MM.1S (cell line): Measurements from ENCODE around the gene MICU2.
"Not testable (repeated sequence)": the region's sequence is repeated elsewhere in the genome, so short reads cannot be mapped to it uniquely, and the experiment has no call there.

Experiments
- DNase-seq: peaks from one replicate; pipeline ENCODE4 v3.0.0-alpha.2; 2015
- H2AFZ ChIP-seq: fragments of 300-600 bp; sonication (generic); 2 replicates; pipeline ENCODE4 v1.6.0; 2016; ENCODE audit warnings: antibody characterized with exemption, low read length
- H3F3A ChIP-seq: fragments of 300-600 bp; sonication (generic); 2 replicates; pipeline ENCODE4 v1.6.1; 2016; ENCODE audit warnings: mild to moderate bottlenecking, antibody characterized with exemption, low read length, moderate library complexity, mixed read lengths; ENCODE audit not compliant: insufficient read depth
- H3K27ac ChIP-seq: fragments of 300-600 bp; sonication (generic); 2 replicates; pipeline ENCODE4 v1.5.1; 2016; ENCODE audit warnings: mild to moderate bottlenecking, low read length
- H3K27me3 ChIP-seq: fragments of 300-600 bp; sonication (generic); replicated peaks from 2 replicates; pipeline ENCODE4 v1.6.0; 2016; ENCODE audit warnings: low read length; ENCODE audit not compliant: insufficient read depth
- H3K36me3 ChIP-seq: fragments of 300-600 bp; sonication (generic); replicated peaks from 2 replicates; pipeline ENCODE4 v1.6.1; 2016; ENCODE audit warnings: mild to moderate bottlenecking, low read length, mixed read lengths; ENCODE audit not compliant: insufficient read depth
- H3K4me1 ChIP-seq: fragments of 300-600 bp; sonication (generic); 2 replicates; pipeline ENCODE4 v1.6.1; 2016; ENCODE audit warnings: low read length, mixed read lengths
- H3K4me2 ChIP-seq: fragments of 300-600 bp; sonication (generic); 2 replicates; pipeline ENCODE4 v1.6.0; 2016; ENCODE audit warnings: low read depth, low read length
- H3K4me3 ChIP-seq: fragments of 300-600 bp; sonication (generic); 2 replicates; pipeline ENCODE4 v1.5.1; 2016; ENCODE audit warnings: low read length, mixed read lengths
- H3K79me2 ChIP-seq: fragments of 300-600 bp; sonication (generic); 2 replicates; pipeline ENCODE4 v1.6.1; 2016; ENCODE audit warnings: mixed run types, low read length, mixed read lengths
- H3K9ac ChIP-seq: fragments of 300-600 bp; sonication (generic); 2 replicates; pipeline ENCODE4 v1.6.1; 2016; ENCODE audit warnings: low read length, mixed read lengths
- H3K9me2 ChIP-seq: fragments of 300-600 bp; sonication (generic); replicated peaks from 2 replicates; pipeline ENCODE4 v1.6.1; 2016; ENCODE audit warnings: mild to moderate bottlenecking, low read length, mixed read lengths; ENCODE audit not compliant: insufficient read depth
- H3K9me3 ChIP-seq: fragments of 300-600 bp; sonication (generic); replicated peaks from 2 replicates; pipeline ENCODE4 v1.6.1; 2016; ENCODE audit warnings: mild to moderate bottlenecking, low read length, mixed read lengths; ENCODE audit not compliant: insufficient read depth
- H4K20me1 ChIP-seq: fragments of 300-600 bp; sonication (generic); 2 replicates; pipeline ENCODE4 v1.6.1; 2016; ENCODE audit warnings: mild to moderate bottlenecking, low read length, moderate library complexity, mixed read lengths; ENCODE audit not compliant: insufficient read depth
- CTCF ChIP-seq: fragments of 300-600 bp; sonication (generic); IDR thresholded peaks from 2 replicates; pipeline ENCODE4 v1.5.1; 2016; ENCODE audit warnings: antibody characterized with exemption, low read length, mixed read lengths
- EZH2 ChIP-seq: fragments of 300-600 bp; sonication (generic); optimal IDR thresholded peaks from 2 replicates; pipeline ENCODE3; 2017; ENCODE audit warnings: low read depth, mild to moderate bottlenecking, antibody characterized with exemption, low read length, mixed read lengths
- EZH2phosphoT487 ChIP-seq: fragments of 300-600 bp; sonication (generic); IDR thresholded peaks from 2 replicates; pipeline ENCODE4 v1.6.1; 2018; ENCODE audit warnings: antibody characterized with exemption, low read length

MICU2 gene

GRCh38 chr13:21588411-21588810 is 15.6 kb downstream of the MICU2 start:
- not testable (repeated sequence) for H3F3A ChIP-seq, H3K4me2 ChIP-seq, H4K20me1 ChIP-seq, H3K9me2 ChIP-seq, H3K4me1 ChIP-seq, H3K9me3 ChIP-seq, H3K9ac ChIP-seq, DNase-seq, H2AFZ ChIP-seq, H3K4me3 ChIP-seq, H3K36me3 ChIP-seq, H3K27me3 ChIP-seq, H3K27ac ChIP-seq
- H3K79me2 ChIP-seq = peaks cover 26% of the 10 kb centered on the region

GRCh38 chr13:21584973-21585592 is 18.9 kb downstream of the MICU2 start:
- H3F3A ChIP-seq = no peaks in the 10 kb centered on the region
- DNase-seq = no peak
- H3K9ac ChIP-seq = no peak overlapping the region
- H2AFZ ChIP-seq = no peak overlapping the region
- no peak overlapping the region for H3K27ac ChIP-seq
- no peaks in the 10 kb centered on the region for H3K9me3 ChIP-seq
- TF ChIP-seq CTCF = no peak
- TF ChIP-seq EZH2 = no peak
- TF ChIP-seq EZH2phosphoT487 = no peak
- H3K4me3 ChIP-seq = no peak overlapping the region
- H3K36me3 ChIP-seq = no peaks in the 10 kb centered on the region
- H3K9me2 ChIP-seq = no peaks in the 10 kb centered on the region
- H3K4me1 ChIP-seq = no peaks in the 10 kb centered on the region
- H3K4me2 ChIP-seq = no peak overlapping the region
- H3K27me3 ChIP-seq = no peaks in the 10 kb centered on the region
- peaks cover 11% of the 10 kb centered on the region for H3K79me2 ChIP-seq
- H4K20me1 ChIP-seq = no peaks in the 10 kb centered on the region

GRCh38 chr13:21583478-21583877 is 20.5 kb downstream of the MICU2 start:
- Histone ChIP-seq H3F3A (no peaks in the 10 kb centered on the region), H3K9me2 (no peaks in the 10 kb centered on the region), H3K79me2 (peaks cover 11% of the 10 kb centered on the region; the same call in 1 of the 2 replicates), H3K4me2 (no peak overlapping the region), H3K9ac (no peak overlapping the region), H3K4me3 (no peak overlapping the region), H3K9me3 (no peaks in the 10 kb centered on the region), H3K36me3 (no peaks in the 10 kb centered on the region), H2AFZ (no peak overlapping the region), H3K4me1 (no peaks in the 10 kb centered on the region), H4K20me1 (no peaks in the 10 kb centered on the region), H3K27me3 (no peaks in the 10 kb centered on the region), H3K27ac (no peak overlapping the region)
- TF ChIP-seq CTCF (no peak), EZH2phosphoT487 (no peak), EZH2 (no peak)
- no peak for DNase-seq

- H3K9ac ChIP-seq = no peak overlapping the region
- H4K20me1 ChIP-seq = no peaks in the 10 kb centered on the region
- DNase-seq = no peak
- no peaks in the 10 kb centered on the region for H3K27me3 ChIP-seq
- H3K27ac ChIP-seq = no peak overlapping the region
- no peaks in the 10 kb centered on the region for H3K36me3 ChIP-seq
- no peak overlapping the region for H2AFZ ChIP-seq
- no peaks in the 10 kb centered on the region for H3F3A ChIP-seq
- H3K4me3 ChIP-seq = no peak overlapping the region
- peaks cover 6% of the 10 kb centered on the region; the same call in 1 of the 2 replicates for H3K79me2 ChIP-seq
- no peaks in the 10 kb centered on the region for H3K9me3 ChIP-seq
- H3K4me1 ChIP-seq = no peaks in the 10 kb centered on the region
- TF ChIP-seq EZH2phosphoT487 (no peak), CTCF (no peak), EZH2 (no peak)
- H3K9me2 ChIP-seq = no peaks in the 10 kb centered on the region
- no peak overlapping the region for H3K4me2 ChIP-seq
Observed at GRCh38 chr13:21580736-21581135, 23.2 kb downstream of the MICU2 start.
